Mammary epithelial cell (primary cell): ENCODE data around the gene GNAS.

Experiments used
- EZH2 ChIP-seq: IDR thresholded peaks from 2 replicates; pipeline ENCODE4 v1.6.1; 2012; ENCODE audit warnings: low read length, inconsistent platforms, borderline replicate concordance
- TF ChIP-seq, protein P1 (sequence below), 2 donors: IDR thresholded peaks in 1 of 2; conservative IDR thresholded peaks in 1 of 2; 2 replicates each; pipeline ENCODE4 v1.5.1; 2011 to 2012; ENCODE audit warnings: inconsistent platforms in 2 of 2, low read length in 2 of 2, mild to moderate bottlenecking in 2 of 2, control low read depth in 1 of 2, low read depth in 1 of 2; ENCODE audit not compliant: insufficient read depth in 1 of 2; ENCODE audit errors: extremely low read depth in 1 of 2

DNA sequence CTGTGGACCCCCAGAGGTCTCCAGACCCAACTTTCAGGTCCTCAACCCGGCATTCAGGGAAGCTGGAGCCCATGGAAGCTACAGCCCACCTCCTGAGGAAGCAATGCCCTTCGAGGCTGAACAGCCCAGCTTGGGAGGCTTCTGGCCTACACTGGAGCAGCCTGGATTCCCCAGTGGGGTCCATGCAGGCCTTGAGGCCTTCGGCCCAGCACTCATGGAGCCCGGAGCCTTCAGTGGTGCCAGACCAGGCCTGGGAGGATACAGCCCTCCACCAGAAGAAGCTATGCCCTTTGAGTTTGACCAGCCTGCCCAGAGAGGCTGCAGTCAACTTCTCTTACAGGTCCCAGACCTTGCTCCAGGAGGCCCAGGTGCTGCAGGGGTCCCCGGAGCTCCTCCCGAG lies 950 bp downstream of the GNAS start:
- TF ChIP-seq, protein P1, sequence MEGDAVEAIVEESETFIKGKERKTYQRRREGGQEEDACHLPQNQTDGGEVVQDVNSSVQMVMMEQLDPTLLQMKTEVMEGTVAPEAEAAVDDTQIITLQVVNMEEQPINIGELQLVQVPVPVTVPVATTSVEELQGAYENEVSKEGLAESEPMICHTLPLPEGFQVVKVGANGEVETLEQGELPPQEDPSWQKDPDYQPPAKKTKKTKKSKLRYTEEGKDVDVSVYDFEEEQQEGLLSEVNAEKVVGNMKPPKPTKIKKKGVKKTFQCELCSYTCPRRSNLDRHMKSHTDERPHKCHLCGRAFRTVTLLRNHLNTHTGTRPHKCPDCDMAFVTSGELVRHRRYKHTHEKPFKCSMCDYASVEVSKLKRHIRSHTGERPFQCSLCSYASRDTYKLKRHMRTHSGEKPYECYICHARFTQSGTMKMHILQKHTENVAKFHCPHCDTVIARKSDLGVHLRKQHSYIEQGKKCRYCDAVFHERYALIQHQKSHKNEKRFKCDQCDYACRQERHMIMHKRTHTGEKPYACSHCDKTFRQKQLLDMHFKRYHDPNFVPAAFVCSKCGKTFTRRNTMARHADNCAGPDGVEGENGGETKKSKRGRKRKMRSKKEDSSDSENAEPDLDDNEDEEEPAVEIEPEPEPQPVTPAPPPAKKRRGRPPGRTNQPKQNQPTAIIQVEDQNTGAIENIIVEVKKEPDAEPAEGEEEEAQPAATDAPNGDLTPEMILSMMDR (conservative IDR thresholded peaks at IDR 0.05 in 1 of 2, IDR thresholded peaks at IDR 0.05 in 1 of 2; ENCODE audit: extremely low read depth in 1 of 2, insufficient read depth in 1 of 2, low read depth in 1 of 2, low read length in 2 of 2) = no peak
- TF ChIP-seq EZH2 = no peak
